Stimulated activated CD8-positive, alpha-beta memory T cell treated with anti-CD3 and anti-CD28 coated beads, Interleukin-4, amount 100 ng/mL, for 1 hour (primary cell): Measurements from ENCODE around the gene SLC39A13.

Experiments
- DNase-seq, 2 donors: peaks; one replicate each; pipeline ENCODE4 v3.0.0-alpha.2; 2020; ENCODE audit warnings: low read depth in 2 of 2, low spot score in 1 of 2

The SLC39A13 gene

GRCh38 chr11:47426062-47426956 lies 17.9 kb downstream of the SLC39A13 start, which contains the start of gene PSMC3:
PSMC3 (minus strand) TSS chr11:47426439; CDS start chr11:47426279, 160 bp downstream.
- peak; percentile 98 for DNase-seq

DNA sequence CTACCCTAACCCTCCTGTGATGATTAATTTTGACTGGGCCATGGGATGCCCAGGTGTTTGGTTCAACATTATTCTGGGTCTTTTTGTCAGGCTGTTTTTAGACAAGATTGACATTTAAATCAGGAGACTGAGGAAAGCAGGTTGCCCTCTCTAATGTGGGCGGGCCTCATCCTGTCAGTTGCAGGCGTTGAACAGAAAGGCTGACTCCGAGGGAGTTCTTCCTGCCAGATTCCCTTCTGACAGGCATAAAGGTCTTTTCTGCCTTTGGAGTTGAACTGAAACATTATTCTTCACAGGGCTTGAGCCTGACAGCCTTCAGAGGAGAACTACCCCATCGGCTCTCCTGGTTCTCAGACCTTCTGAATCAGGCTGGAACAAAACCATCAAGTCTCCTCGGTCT lies 22.1 kb downstream of the SLC39A13 start:
- DNase-seq, result no peak

DNA sequence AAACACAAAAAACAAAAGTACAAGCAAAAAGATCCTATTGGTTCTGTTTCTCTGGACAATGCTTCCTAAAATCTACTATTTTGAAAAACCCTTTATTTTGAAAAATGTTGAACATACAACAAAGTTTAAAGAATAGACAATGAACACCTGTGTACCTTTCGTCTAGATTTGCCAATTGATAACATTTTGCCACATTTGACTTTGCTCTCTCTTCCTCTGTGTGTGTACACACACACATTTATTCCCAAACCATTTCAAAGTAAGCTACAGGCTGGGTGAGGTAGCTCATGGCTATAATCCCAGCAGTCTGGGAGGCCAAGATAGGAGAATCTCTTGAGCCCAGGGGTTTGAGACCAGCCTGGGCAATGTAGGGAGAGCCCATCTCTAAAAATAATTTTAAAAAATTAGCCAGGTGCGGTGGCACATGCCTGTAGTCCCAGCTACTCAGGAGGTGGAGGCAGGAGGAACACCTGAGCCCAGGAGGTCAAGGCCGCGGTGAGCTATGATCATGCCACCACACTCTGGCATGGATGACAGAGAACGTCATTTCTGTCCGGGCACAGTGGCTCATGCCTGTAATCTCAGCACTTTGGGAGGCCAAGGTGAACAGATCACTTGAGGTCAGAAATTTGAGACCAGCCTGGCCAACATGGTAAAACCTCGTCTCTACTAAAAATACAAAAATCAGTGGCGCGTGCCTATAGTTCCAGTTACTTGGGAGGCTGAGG lies 23.1 kb downstream of the SLC39A13 start:
- no peak for DNase-seq

GRCh38 chr11:47433157-47433556 lies 24.8 kb downstream of the SLC39A13 start:
- no peak for DNase-seq

- DNase-seq, result no peak
These were observed 25.8 kb downstream of the SLC39A13 start for GRCh38 chr11:47434011-47434786.

GRCh38 chr11:47435687-47436086 lies 27.3 kb downstream of the SLC39A13 start:
- no peak for DNase-seq

DNA sequence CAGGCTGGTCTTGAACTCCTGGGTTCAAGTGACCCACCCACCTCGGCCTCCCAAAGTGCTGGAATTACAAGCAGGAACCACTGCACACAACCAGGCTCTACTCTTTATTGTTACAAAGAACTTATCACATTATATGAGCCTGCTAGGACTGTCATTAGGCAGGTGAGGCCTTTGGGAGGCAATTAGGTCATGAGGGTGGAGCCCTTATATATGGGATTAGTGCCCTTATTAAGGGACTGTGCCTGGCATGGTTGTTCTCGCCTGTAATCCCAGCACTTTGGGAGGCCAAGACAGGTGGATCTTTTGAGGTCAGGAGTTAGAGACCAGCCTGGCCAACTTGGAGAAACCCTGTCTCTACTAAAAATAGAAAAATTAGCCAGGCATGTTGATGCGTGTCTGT lies 28.3 kb downstream of the SLC39A13 start:
- DNase-seq, result no peak

DNA sequence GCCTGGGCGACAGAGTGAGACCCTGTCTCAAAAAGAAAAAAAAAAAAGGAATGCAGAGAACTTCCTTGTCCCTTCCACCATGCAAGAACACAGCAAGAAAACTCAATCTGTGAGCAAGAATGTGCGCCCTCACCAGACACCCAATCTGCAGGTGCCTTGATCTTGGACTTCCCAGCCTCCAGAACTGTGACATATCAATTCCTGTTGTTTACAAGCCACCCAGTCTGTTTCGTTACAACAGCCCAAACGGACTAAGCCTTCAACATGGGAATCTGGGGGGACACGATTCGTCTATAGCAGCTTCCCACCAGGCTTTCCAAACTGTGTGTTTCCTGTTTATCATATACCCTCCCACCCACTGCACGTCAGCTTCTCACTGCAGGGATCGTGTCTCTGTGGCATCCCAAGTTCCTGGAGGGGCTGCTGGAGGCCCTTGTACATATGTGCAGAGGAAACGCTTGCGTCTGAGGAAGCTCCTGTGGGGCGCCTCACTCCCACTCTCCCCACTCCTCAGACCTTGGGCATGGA lies 28.9 kb downstream of the SLC39A13 start:
- DNase-seq, result no peak

DNA sequence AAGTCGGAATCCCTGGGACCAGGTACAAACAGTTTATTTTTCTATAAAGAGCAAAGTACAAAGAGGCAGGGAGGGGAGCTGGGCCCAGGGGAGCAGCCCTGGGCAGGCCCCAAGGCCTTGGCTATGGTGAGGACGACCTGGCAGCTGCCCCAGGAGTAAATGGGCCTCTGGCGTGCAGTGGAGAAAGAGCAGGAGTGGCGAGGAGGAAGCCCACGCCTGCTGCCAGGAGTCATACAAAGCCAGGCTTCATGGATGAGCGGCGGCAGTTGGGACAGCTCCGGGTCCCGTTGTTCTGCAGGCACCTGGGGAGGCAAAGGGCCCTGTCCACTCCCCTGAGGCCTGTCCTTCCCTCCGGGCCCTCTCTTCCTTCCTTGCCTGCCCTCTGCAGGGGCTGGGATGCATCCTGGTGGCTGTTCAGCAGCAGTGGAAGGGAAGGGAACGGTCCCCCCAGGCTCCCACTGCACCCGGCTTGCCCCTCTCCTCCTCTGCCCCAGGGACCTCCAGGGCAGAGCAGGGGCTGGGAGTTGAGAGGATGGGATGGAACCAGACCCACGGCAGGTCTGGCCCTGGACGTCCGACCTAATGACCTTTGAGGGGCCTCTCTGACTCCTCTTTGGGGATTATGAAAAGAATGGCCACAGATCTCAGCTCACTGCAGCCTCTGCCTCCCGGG lies 29.5 kb downstream of the SLC39A13 start:
- DNase-seq, result no peak

DNA sequence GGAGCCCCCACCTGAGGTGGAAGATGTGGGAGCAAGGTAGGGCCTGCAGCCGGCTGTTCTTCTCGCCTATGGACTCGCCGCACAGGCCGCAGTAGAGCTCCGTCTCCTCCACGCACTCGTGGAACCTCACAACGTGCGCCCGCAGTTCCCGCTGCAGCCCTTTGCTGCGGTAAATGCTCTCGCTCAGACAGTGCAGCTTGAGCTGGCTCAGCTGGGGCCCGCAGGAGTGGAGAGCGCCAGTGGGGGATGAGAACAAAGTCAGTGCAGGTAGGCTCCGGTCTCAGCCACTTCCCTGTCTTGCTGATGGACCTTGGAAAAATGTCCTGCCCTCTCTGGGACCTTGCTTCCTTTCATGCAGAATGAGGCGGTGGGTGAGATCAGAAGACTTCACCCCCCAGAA lies 30.3 kb downstream of the SLC39A13 start:
- DNase-seq, result no peak

- no peak for DNase-seq
These were observed 31.7 kb downstream of the SLC39A13 start for GRCh38 chr11:47440054-47440476.

- DNase-seq, result no peak
These were observed 33.0 kb downstream of the SLC39A13 start for GRCh38 chr11:47441421-47441820.

- no peak for DNase-seq
These were observed 34.1 kb downstream of the SLC39A13 start for GRCh38 chr11:47442514-47442913.

- DNase-seq, result no peak
These were observed 34.8 kb downstream of the SLC39A13 start for GRCh38 chr11:47443028-47443700.

- DNase-seq, result no peak
These were observed 35.4 kb downstream of the SLC39A13 start for GRCh38 chr11:47443817-47444216.

GRCh38 chr11:47445840-47446239 lies 37.5 kb downstream of the SLC39A13 start:
- no peak for DNase-seq

DNA sequence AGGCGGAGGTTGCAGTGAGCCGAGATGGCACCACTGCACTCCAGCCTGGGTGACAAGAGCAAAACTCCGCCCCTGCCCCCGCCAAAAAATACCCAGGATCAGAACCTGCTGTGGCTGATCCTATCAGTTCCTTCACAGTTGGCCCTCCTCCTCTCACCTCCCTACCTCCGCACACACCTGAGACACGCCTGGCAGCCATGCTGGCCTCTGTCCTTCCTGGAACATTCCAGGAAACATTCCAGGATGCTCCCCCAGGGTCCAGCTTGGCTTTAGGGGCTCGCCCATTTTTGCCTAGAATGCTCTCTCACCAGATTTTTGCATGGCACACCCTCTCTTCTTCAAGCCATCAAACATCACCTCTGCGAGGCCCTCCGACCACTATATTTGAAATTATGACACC lies 38.4 kb downstream of the SLC39A13 start:
- no peak for DNase-seq

DNA sequence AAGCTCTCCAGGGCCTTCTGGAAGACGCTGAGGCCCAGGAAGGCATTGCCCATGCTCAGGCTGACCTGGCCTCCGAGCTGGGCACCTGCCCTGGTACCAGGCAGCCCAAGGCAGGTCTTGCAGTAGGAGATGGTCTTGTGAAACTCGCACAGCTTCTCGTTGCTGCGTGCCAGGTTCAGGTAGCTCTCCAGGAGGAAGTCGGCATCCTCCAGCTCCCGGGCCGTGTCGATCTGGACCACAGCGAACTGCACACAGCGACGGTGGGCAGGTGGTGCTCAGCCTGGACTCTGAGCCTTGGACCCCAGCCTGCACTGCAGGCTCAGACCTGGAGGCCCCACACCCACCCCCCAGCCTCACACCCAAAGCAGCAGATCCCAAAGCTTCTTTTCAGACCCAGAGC lies 39.5 kb downstream of the SLC39A13 start:
- no peak for DNase-seq

DNA sequence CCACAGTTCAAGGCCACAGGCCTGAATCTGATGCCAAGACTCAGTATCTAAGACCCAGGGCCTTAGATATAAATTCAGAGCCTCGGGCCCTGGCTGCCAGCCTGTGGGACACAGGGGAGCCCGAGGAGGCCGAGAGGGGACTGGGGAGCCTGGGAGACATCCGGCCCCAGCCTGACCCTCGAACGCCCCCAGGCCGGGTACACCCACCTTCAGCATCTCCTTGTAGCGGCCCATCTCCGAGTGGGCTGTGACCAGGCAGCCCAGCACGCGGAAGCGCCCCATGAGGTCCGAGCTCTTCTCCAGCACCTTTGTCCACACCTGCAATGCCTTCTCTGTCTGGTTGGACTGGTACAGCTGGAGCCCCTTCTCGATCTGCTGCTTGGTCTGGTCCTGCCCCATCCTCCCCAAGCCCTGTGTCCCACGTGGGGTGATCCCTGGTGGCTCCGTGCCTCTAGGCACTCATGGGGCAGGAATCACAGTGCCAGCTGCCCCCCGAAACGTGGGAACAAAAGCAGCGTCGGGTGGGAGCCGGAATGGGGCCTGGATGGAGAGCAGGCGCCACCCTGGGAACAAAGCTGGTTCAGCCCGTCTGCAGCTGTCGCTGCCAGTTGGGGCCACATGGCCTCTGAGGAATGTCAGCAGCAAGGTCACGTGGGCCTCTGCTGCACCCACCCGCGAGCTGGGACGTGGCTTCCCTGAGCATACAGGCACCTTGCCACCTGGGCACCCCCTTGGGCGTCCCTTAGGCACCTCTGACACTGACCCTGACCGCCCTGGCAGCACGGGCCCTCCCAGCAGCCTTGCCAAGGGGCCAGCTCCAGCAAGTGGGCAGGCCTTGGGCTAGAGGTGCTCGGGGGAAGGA lies 40.4 kb downstream of the SLC39A13 start, which contains the start of gene RAPSN:
Gene RAPSN, minus strand, starts transcription at position 571 of the 862 bp plus-strand sequence. Its CDS starts 172 bp downstream, at position 399.
- no peak for DNase-seq
